Choroid plexus epithelial cell (primary cell): ENCODE data around the gene SERPINA12.

Source experiments
- DNase-seq: peaks from one replicate; pipeline ENCODE4 v3.0.0-alpha.2; 2010; ENCODE audit warnings: low read depth
- H3K4me3 ChIP-seq: 2 replicates; pipeline ENCODE4 v1.5.1; 2011; ENCODE audit warnings: low read depth, mild to moderate bottlenecking, control low read depth, low read length, moderate library complexity
- CTCF ChIP-seq: conservative IDR thresholded peaks from 2 replicates; pipeline ENCODE4 v1.5.1; 2011; ENCODE audit warnings: low read depth, mild to moderate bottlenecking, control low read depth, inconsistent platforms, low read length, moderate library complexity

The SERPINA12 gene

GRCh38 chr14:94466706-94467370, 42.4 kb downstream of the SERPINA12 start:
- H3K4me3 ChIP-seq: no peak overlapping the region
- no peak for TF ChIP-seq CTCF
- no peak for DNase-seq

- TF ChIP-seq CTCF: no peak
- DNase-seq: no peak
- no peak overlapping the region for H3K4me3 ChIP-seq
Measured at GRCh38 chr14:94465042-94465441, 44.2 kb downstream of the SERPINA12 start.

- H3K4me3 ChIP-seq: no peak overlapping the region
- DNase-seq: no peak
- TF ChIP-seq CTCF: no peak
Measured at GRCh38 chr14:94464290-94464689, 45.0 kb downstream of the SERPINA12 start.

- no peak overlapping the region for H3K4me3 ChIP-seq
- no peak for TF ChIP-seq CTCF
- no peak for DNase-seq
Measured at GRCh38 chr14:94462763-94463572, 46.3 kb downstream of the SERPINA12 start.

- DNase-seq: no peak
- TF ChIP-seq CTCF: no peak
Measured at GRCh38 chr14:94462219-94462551, 47.1 kb downstream of the SERPINA12 start.

GRCh38 chr14:94461526-94462218, 47.6 kb downstream of the SERPINA12 start:
- DNase-seq: no peak
- no peak for TF ChIP-seq CTCF
- H3K4me3 ChIP-seq: no peak overlapping the region

More at GRCh38 chr14:94462219-94462551, 47.1 kb downstream of the SERPINA12 start:
- no peak overlapping the region for H3K4me3 ChIP-seq
